AG04449 (cell line): ENCODE data around the gene LHX2.

ENCODE experiments used
- CTCF ChIA-PET: fragments of 350-600 bp; formaldehyde crosslinking; extraction: SDS; loops from one replicate; lab custom pipeline; 2021; ENCODE audit warnings: antibody characterized with exemption; lab: Yijun Ruan, JAX
- POLR2A ChIA-PET: fragments of 400-600, 350-600 bp; formaldehyde crosslinking; extraction: SDS; loops from one replicate; lab custom pipeline; 2020; ENCODE audit warnings: antibody characterized with exemption, inconsistent platforms; lab: Yijun Ruan, JAX
- DNase-seq: peaks from one replicate; pipeline ENCODE4 v3.0.0-alpha.2; 2010; ENCODE audit warnings: low read depth, low spot score
- H3K4me3 ChIP-seq: 2 replicates; pipeline ENCODE4 v1.5.1; 2011; ENCODE audit warnings: low read depth, mild to moderate bottlenecking, control low read depth, low read length
- TF ChIP-seq, protein P1 (sequence below): IDR thresholded peaks from one replicate; pipeline ENCODE4 v1.5.1; 2011; ENCODE audit warnings: mild to moderate bottlenecking, moderate library complexity, low read length, control low read depth, inconsistent platforms; ENCODE audit not compliant: insufficient read depth; ENCODE audit errors: missing control alignments

Gene LHX2, protein sequence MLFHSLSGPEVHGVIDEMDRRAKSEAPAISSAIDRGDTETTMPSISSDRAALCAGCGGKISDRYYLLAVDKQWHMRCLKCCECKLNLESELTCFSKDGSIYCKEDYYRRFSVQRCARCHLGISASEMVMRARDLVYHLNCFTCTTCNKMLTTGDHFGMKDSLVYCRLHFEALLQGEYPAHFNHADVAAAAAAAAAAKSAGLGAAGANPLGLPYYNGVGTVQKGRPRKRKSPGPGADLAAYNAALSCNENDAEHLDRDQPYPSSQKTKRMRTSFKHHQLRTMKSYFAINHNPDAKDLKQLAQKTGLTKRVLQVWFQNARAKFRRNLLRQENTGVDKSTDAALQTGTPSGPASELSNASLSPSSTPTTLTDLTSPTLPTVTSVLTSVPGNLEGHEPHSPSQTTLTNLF

DNA sequence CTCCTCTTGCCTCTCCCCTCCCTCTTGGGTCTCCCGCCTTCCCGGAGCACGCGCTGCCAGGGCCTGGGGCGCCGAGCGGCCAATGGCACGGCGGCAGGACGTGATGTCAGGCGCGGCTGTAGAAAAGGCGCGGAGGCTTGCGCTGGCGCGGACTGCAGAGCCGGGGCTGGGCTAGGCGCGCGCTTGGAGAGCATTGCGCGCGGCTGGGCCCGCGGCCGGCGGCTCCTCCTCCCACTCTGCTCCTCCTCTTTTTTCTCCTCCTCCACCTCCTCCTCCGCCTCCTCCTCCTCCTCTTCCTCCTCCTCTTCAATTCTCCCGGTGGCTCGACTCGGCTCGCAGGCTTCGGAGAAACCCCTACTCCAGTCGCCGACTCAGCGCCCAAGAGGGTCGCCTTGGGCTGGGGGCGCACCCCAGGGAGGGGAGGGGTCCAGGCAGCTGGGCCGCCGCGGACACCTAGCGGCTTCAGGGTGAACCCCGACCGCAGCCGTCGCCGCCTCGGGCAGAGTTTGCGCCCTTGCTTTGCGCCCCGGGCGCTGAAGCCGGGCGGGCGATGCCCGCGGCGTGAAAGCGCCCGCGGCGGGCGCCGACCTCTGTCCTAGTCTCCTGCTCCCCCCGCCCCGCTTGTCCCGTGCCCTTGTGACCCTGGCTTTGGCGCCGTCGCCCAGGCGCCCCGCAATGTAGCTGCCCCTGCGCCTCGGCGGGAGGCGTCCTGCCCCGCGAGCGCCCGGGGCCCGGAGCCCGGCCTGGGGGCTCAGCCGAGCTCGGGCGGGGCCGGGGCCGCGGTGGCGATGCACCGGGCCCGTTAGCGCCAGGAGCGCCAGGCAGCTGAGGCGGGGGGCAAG lies at the start of gene LHX2:
Gene LHX2 (plus strand): TSS at position 309 of the 842 bp plus-strand sequence. CDS start 581 bp downstream, outside the sequence.
- ChIA-PET CTCF (interaction anchor here (1.0 to 2.1 kb wide), 2 partner anchors 13 to 29 kb away, joined by 3 to 8 read pairs; no protein-coding TSS in a partner anchor), POLR2A (interaction anchor here (0.7 kb wide), 1 partner anchor 45 kb away, joined by 3 read pairs; no protein-coding TSS in a partner anchor)
- H3K4me3 ChIP-seq, result peak within 1 kb of the TSS; percentile 54
- DNase-seq, result peak; percentile 16
- TF ChIP-seq, protein P1, sequence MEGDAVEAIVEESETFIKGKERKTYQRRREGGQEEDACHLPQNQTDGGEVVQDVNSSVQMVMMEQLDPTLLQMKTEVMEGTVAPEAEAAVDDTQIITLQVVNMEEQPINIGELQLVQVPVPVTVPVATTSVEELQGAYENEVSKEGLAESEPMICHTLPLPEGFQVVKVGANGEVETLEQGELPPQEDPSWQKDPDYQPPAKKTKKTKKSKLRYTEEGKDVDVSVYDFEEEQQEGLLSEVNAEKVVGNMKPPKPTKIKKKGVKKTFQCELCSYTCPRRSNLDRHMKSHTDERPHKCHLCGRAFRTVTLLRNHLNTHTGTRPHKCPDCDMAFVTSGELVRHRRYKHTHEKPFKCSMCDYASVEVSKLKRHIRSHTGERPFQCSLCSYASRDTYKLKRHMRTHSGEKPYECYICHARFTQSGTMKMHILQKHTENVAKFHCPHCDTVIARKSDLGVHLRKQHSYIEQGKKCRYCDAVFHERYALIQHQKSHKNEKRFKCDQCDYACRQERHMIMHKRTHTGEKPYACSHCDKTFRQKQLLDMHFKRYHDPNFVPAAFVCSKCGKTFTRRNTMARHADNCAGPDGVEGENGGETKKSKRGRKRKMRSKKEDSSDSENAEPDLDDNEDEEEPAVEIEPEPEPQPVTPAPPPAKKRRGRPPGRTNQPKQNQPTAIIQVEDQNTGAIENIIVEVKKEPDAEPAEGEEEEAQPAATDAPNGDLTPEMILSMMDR, result peak; percentile 25

DNA sequence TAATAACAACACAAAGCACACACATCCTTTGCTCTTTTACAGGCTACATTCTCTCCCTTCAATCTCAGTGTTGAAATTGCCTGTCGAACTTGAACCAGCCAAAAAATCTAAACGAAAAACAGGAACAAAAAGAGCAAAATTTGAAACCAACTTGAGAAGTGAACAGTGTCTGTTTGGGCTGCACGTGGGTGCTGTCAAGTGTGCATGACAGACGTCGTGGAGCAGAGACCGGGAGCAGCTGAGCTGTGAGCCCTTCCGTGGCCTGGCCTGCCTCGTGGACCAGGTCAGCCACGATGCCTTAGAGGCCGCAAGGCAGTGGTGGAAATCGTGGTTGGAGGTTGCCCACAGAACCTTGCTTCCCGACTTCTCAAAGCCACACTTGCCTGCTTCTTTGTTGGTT lies 46.8 kb upstream of the LHX2 start:
- H3K4me3 ChIP-seq, result no peak overlapping the region
- TF ChIP-seq, protein P1, result no peak
- ChIA-PET POLR2A (no interaction called here), CTCF (no interaction called here)
- DNase-seq, result no peak

DNA sequence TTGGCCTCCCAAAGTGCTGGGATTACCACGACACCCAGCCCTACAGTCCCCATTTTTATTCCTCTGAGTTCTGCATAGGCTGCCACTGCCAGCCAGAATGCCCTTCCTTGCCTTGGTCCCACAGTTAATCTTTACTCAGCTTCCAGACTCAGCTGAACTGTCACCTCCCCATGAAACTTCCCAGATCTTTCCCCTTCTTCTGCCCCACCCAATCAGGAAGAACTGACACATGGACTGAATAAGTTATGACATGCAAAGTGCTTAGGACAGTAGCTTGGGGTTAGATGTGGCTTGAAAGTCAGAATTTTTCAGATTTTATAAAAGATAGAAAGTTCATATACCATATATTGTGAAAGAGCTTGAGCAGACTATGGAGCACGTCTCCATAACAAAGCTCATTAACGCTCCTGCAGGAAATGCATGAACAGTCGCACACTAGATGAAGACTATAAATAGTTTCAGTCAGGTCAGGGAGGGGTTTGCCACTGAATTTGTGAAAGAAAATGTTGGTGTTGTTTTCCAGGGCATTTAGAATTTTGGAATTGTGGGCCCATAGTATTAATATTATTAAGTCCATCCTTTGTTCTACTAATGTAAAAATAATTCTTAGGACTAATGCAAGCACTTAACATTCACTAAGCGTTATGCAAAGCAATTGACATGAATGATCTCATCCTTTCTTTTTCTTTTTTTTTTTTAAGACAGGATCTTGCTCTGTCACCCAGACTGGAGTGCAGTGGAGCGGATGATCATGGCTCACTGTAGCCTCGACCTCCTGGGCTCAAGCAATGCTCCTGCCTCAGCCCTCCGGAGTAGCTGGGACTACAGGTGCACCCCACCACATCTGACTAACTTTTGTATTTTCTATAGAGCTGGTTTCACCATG lies 45.5 kb upstream of the LHX2 start:
- no peak for DNase-seq
- no peak overlapping the region for H3K4me3 ChIP-seq
- ChIA-PET CTCF (interaction anchor here (1.4 kb wide), 1 partner anchor 13 kb away, joined by 3 read pairs; no protein-coding TSS in a partner anchor), POLR2A (no interaction called here)
- TF ChIP-seq, protein P1, result no peak

DNA sequence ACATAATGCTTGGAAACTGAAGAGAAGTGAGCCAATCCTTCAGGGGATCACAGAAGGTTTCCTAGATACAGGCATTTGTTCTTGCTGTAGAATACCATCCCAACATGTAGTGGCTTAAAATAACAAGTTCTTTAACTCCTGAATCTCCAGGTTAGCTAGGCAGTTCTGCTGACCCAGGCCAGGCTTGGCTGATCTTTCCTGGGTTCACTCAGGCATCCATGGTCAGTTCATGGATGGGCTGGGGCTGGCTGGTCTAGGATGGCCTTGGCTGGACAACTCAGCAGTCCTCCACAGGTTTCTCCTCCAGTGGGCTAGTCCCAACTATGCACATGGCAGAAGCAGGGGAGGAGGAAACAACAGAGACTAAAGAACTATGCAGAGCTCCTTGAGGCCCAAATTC lies 44.2 kb upstream of the LHX2 start:
- CTCF ChIA-PET, result interaction anchor here (0.8 to 1.4 kb wide), 2 partner anchors 10 to 14 kb away, joined by 3 read pairs; no protein-coding TSS in a partner anchor
- no peak for DNase-seq
- TF ChIP-seq, protein P1, result no peak
- H3K4me3 ChIP-seq, result no peak overlapping the region
- POLR2A ChIA-PET, result no interaction called here

DNA sequence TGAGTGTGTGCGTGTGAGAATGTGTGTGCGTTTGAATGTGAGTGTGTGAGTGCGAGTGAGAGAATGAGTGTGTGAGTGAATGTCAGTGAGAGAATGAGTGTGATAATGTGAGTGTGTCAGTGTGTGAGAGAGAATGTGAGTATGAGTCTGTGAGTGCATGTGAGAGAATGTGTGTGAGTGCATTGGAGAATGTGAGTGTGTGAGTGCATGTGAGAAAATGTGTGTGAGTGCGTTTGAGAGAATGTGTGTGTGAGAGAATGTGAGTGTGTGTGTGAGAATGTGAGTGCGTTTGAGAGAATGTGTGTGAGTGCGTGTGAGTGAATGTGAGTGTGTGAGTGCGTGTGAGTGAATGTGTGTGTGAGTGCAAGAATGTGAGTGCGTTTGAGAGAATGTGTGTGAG lies 39.0 kb upstream of the LHX2 start:
- no peak for DNase-seq
- ChIA-PET CTCF (no interaction called here), POLR2A (no interaction called here)
- H3K4me3 ChIP-seq, result no peak overlapping the region
- TF ChIP-seq, protein P1, result no peak
